Measurements from ENCODE around the gene INSYN1.
"Not testable (repeated sequence)": the region's sequence is repeated elsewhere in the genome, so short reads cannot be mapped to it uniquely, and the experiment has no call there.

The INSYN1 gene

GRCh38 chr15:73753250-73754130, at the start of gene INSYN1:
TSS of gene INSYN1 (minus strand) at chr15:73753351. CDS start at chr15:73751130, 2,221 bp downstream.
- DNase-seq: no peak

DNA sequence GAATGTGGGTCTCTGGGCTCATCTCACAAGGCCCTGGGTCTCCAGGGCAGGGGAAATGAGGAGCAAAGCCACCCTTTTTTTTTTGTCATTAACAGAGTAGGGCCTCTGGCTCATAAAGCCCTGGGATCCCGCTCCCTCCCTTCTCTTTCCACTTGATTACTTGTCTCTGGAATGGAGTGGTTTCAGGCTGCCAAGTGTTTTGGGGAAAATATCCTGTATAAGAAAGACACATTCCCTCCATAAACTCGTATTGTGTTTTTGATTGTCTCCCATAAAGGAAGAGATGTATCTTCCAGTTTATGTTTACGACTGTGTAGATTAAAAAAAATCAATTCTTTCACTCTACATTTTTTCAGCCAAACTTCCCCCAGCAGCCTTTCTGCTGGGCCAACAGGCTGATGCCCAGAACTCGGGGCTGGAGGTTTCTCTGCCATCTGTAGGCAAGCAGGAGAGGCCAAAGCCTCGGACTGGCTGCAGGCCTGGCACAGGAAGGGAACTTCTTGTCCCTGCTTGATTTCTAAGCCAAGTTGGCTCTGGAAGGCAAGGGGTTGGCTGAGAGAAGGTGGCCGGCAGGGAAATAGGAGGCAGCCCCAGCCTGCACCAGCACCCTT, 49.4 kb upstream of the INSYN1 start:
- DNase-seq: no peak

- no peak for DNase-seq
Measured at GRCh38 chr15:73800662-73801345, 47.7 kb upstream of the INSYN1 start.

GRCh38 chr15:73799466-73799865, 46.3 kb upstream of the INSYN1 start:
- no peak for DNase-seq

- no peak for DNase-seq
Measured at GRCh38 chr15:73797366-73798158, 44.4 kb upstream of the INSYN1 start.

- no peak for DNase-seq
Measured at GRCh38 chr15:73796331-73796831, 43.2 kb upstream of the INSYN1 start.

DNA sequence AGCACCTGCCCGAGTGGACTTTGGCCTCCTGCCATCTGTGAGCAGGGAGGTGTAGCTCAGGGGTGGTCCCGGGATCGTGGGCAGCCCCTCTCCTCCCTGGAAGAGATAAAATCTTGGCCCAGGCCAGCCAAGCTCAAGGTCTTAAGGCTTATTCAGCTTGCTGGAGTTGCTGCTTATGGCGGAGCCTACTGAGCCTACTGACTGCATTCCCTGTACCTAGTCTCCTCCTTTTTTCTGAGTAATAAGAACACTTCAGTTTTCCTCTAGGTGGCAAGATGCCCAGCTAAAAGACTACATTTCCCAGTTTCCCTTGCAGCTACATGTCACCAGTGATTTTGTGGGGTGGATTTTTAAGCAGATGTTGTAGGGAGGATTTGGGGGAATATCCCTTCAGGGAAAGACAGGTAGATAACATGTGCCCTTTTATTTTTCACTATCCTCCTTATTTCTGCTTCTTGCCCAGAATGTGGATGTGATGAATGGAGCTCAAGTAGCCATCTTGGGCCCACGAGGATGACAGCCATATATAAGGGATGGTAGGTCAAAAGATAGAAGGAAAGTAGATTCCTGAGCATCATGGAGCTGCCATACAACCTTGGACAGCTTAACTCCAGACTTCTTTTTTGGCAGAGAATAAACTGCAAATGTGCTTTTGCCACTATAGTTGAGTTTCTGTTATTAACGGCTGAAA, 41.4 kb upstream of the INSYN1 start:
- DNase-seq: no peak

DNA sequence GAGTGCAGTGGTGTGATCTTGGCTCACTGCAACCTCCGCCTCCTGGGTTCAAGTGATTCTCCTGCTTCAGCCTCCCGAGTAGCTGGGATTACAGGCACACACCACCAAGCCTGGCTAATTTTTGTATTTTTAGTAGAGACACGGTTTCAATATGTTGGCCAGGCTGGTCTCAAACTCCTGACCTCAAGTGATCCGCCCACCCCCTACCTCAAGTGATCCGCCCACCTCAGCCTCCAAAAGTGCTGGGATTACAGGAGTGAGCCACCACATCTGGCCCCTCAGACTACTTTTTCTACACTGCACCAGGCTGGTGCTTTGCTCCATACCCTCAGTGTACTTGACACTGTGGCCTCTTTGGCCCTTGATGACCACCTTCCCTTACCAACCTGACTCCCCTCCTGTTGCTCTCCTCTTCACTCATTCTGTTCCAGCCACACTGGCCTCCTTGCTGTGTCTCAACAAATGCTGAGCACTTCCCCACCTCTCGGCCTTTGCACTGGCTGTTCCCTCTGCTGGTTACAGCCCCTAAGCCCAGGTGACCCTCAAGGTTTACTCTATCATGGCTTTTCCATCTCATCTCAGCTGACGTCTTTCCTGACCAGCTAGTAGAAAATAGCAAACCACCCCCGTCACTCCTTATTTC, 39.9 kb upstream of the INSYN1 start:
- DNase-seq: not testable (repeated sequence)

DNA sequence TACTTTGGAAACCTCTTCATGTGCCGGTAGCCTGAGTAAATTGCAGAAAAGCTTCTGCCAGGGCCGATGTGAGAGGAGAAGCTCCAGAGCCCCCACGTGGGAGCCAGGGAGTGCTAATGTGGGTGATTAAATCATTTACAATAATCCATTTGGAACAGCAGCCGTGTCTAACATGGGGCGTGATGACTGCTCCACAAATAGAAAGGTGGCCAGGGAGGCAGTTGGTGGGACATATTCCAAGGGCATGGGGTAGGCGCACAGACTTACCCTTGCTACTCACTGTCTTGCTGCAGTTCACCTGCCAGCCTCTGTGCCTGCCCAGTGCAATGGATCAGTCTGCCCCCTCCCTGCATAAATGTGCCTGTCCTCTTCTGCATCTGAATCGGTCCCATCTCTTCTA, 39.3 kb upstream of the INSYN1 start:
- DNase-seq: no peak

DNA sequence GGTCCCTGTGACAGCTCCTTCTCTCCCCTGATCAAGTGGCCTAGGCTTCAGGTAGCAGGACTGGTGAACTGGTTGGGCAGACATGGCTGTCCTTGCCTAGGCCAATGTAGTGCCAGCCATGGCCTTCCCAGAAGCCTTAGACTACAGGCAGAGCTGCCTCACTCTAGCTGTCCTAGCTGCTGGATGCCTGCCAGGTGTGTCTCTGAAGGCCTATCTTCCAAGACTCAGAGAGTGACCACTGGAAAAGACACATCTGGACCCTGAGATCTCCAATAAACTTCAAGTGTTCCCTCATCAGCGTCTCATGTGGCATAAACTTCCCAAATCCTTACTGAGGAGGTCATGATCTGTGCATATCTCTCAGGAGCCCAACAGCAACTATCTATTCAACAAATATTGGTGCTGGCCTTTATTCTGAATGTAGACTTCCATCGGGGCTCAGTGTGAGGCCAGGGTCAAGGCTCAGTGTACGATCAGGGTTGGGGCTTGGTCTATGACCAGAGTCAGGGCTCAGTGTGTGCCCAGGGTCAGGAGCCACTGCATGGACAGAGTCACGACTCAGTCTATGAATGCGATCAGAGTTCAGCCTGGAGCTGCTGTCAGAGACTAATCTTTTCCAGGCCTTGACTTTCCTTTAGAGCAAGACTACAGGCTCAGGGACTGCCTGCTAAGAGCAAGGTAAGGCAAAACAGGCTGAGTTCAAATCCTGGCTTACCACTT, 36.5 kb upstream of the INSYN1 start:
- no peak for DNase-seq

- DNase-seq: no peak
Measured at GRCh38 chr15:73787621-73788020, 34.5 kb upstream of the INSYN1 start.

GRCh38 chr15:73786538-73786937, 33.4 kb upstream of the INSYN1 start:
- no peak for DNase-seq

DNA sequence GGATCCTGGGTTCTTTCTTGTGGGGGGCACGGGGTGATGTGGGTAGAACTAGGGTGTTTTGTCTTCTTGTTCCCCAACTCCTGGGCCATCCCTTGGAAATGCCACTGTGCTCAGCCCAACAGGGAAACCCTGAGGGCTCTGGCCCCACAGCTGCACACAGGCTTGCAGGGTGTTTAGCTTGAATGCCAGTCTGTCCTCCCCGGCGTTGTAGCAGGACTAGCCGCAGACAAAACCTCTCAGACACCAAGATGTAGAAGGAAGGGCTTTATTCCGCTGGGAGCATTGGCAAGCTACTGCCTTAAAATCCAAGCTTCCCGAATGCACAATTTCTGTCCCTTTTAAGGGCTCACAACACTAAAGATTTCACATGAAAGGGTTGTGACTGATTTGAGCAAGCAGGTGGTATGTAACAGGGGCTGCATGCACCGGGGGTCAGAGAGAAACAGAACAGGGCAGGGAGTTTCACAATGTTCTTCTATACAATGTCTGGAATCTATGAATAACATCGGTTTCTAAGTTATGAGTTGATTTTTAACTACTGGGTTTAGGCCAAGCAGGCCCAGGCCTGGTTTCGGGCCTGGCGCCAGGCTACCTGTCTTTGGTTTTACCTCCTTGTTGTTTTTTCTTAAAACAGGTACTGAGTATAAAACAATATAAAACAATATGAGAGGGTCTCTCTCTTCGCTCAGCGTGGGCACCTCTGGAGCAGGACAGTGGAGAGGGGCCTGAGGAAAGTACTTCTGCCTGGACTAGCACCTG, 32.3 kb upstream of the INSYN1 start:
- not testable (repeated sequence) for DNase-seq

- DNase-seq: no peak
Measured at GRCh38 chr15:73784291-73784690, 31.1 kb upstream of the INSYN1 start.

DNA sequence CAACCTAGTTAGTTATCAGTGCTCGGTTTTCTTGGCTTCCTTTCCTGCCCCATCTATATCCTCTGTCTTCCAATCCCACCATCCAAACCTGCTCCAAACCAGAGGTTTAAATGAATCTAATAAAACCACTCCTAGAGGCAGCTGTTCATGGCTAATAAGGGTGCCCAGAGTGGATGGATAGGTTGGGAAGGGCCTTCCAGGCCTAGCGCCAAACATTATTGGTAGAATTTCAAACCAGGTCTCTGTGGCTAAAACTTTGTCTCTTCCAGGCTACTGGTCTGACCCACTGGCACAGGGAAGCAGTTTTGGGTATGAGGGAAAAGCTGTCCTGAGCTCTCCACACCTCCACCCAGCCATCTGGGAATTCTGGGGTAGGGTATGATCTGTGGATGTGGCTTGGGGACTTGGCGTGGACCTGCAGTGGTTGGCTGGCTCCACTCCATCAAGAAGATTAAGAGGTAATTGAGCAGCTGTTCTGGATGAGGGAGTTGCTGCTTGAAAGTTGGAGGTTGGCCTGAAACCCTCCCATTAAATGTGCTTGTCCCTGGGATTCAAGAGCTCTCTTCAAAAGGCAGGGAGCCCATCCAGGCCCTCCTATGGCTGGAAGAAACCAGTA, 29.3 kb upstream of the INSYN1 start:
- DNase-seq: no peak

DNA sequence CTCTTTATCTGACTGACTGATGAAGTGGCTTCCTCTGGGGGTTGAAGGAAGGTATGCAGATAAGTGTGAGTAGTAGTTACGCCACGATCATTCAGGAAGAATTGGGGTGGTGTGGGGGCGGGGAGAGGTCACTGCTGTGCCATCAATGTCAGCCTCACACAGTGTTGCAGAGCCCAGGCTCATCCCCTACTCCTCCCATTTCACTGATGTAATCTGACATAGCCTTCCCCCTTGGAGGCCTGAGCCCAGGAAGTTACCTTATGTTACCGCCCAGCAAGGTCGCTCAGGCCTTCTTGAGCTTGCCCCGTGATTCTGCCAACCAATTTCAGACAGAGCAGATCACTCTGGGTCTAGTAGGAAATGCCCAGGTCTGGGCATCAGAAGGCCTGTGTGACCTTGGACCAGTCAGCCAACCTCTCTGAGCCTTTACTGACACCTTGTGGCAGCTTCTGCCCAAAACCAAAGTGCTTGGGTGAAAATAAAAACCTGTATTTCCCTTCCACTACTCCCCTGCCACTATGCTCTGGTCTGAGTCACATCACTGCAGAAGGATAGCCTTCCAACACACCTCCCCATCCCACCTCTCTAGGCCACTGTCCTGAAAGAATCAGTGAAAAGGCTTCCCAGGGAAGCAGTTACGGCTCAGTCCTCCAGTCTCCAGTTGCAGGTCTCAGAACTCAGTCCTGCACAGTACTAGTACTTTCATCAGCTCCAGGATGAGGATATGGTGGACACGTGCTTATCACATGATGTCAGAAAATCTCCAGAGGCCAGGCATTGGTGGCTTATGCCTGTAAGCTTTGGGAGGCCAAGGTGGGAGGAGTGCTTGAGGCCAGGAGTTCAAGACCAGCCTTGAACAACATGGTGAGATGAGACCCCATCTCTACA, 28.1 kb upstream of the INSYN1 start:
- DNase-seq: no peak

- no peak for DNase-seq
Measured at GRCh38 chr15:73779974-73780373, 26.8 kb upstream of the INSYN1 start.

GRCh38 chr15:73777741-73778140, 24.6 kb upstream of the INSYN1 start:
- no peak for DNase-seq

DNA sequence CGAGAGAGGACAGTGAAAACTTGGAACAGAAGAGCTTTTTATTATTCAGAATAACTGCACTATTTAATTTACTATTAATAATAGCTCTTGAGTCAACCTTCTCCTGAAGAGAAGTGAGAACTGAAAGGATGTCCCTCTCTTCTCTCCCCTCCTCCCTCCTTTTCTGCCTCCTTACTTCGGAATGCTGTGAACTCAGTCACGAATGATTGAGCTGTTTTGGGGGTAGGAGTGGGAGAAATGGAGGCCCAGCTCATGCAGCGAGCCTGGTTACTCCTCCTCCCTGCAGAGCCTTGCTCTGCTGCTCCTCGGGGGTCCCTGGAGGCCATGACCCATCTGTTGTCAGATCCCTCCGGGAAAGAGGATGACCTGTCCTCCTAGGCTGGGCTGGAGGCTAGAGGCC, 20.3 kb upstream of the INSYN1 start:
- DNase-seq: no peak

All from COR-L47 (cell line).